ENCODE data around the gene SH3GL2.

The SH3GL2 gene

DNA sequence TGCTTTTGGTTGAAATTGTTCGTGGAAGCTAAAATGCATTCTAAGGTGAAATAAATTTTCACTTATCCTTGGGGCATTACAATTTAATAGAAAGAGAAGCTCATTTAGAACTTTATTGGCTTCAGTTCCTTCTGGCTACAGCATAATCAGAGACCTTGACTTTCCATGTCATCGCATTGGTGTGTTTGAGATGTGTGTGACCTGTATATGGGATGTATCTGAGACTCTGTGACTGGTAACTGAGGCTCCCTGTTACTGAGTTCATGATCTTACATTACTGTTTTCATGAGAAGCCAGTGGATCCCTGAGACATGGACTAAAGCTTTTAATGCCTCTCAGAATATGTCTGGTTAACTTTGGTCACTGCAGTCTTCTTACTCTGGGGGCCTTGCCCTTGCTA lies 32.5 kb downstream of the SH3GL2 start:
- no peak for DNase-seq (ENCODE audit: low spot score)

DNA sequence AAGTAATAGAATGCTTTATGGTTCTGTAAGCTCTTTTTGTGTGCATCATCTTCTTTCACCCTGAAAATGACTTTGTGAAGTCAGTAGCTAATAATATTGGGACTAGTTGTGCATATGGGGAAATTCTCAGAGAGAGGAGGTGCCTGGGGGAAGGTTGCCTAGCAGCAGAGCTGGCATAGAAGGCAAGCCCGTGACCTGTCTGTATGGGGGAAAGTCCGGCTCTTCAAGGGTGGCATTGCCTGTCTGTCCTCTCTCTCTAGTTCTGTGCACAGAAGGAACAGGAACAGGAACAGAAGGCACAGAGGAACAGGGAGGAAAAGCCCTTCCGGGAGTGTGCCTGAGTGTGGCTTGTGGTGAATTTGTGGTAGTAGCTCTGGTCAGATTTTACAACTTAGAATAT lies 33.1 kb downstream of the SH3GL2 start:
- no peak for DNase-seq (ENCODE audit: low spot score)

DNA sequence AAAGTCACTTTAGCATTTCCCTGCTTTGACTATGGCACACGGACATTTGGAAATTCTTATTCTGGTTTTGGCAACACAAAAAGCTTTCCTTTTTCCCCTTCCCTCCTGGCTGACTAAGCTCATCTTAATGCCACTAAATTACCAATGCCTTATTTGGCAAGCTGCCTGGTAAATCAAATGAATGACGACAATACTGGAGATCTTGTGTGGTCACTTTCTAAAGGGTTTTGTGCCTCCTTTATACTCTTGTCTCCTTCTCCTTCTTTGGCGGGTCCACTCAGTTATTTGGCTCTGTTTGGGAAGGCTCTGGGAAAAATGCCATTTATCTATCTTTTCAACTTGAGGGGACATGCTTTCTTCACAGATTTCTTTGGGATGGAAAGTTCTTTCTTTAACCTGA lies 34.9 kb downstream of the SH3GL2 start:
- DNase-seq (ENCODE audit: low spot score), result peak; percentile 20

DNA sequence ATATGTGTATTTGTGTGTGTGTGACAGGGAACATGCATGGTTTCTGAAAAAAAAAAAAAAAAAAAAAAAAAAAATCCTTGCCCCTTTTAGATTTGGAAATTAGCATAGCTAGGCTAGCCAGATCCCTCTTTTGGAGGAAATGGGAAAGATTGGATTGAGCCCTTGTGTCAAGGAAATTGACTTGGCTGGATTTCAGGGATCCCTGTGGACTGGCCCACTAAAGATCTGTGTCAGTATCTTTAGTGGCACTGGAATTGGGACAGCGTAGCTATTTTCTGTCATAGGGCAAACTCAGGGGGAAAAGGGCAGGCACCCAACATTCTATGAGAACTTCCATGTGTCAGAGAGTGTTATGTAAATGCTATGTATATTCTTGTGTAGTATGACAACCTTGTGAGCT lies 35.4 kb downstream of the SH3GL2 start:
- DNase-seq (ENCODE audit: low spot score), result no peak

DNA sequence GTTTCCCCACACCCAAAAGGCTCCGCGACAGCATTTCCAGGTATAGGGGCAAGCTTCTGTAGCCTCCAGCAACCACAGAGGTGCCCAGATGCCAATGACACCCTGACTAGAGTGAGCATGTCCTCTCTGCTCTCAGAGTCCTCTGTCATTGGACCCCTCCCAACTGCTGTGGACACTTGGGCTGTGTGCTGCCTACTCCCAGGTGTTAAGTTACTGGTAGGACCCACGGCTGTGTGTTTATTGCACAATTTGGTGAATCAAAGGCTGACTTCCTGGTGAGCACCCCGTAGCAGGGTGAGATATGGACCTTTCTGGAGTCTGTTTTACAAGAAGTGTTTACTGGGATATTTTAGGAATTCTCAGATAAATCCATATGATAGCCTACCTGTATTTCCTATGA lies 36.0 kb downstream of the SH3GL2 start:
- no peak for DNase-seq (ENCODE audit: low spot score)

DNA sequence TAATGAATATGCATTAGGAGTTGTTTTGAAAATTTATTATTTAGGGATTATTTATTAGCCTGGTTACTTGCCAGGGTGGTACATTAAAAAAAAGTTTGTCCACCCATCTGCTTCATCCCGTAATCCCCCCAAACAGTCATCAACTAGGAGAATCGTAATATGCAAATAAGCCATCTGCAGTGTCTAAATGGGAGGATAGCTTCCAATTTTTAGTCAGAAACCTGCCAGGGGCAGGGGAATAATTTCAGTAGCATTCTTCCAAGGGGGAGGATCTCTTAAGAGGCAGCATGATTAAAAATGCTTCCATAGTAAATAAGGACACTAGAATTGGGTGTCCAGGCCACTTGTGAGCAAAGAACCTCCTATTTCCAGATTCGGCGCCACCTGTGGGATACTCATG lies 43.3 kb downstream of the SH3GL2 start:
- no peak for DNase-seq (ENCODE audit: low spot score)

DNA sequence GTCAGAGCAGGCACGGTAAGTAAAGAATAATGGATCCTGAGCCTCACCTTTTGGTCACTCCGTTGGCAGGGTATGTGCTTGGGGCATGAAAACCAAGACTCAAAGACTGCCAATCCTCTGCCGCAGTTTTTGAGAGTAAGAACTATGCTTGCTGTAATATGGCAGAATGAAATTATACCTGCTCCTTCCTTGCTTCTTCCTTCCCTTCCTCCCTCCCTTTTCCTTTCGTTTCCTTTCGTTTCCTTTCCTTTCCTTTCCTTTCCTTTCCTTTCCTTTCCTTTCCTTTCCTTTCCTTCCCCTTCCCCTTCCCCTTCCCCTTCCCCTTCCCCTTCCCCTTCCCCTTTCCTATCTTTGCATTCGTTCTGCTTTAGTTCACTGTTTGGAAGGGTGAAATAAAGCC lies 43.9 kb downstream of the SH3GL2 start:
- no peak for DNase-seq (ENCODE audit: low spot score)

DNA sequence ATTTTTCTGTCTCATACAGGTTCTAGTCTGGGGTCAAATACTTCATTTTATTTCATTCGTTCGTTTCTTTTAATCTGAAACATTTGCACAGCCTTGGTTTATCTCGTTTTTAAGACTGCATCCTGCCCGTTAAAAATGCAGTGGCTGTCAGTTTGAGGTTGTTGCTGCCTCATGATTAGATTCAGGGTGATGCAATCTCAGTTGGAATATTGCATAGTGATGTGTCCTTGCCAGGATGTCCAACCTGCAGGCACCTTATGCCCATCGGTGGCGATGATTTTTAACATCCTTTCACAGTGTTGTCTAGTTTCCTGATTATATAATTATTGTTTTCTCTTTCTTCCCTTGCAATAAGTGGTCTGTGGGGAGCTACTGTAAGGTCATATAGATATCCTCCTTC lies 45.1 kb downstream of the SH3GL2 start:
- no peak for DNase-seq (ENCODE audit: low spot score)

DNA sequence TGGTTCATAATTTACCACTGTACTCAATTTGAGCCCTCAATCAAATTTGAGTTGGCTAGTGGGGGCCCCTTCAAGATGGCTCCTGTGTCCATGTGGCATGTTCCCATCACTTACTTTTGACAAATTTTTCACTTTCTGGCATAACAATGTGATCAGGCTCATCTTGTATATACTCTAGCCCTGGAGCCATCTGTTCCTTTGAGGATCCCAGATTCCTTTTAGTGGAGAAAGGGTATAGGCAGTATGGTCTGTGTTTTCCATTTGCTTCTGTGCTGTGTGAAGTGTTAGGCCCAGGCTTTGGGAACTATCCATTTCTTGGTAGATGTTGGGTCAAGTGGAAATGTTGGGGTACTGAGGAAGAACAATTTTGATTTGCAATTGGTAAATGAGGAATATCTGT lies 45.7 kb downstream of the SH3GL2 start:
- DNase-seq (ENCODE audit: low spot score), result no peak

DNA sequence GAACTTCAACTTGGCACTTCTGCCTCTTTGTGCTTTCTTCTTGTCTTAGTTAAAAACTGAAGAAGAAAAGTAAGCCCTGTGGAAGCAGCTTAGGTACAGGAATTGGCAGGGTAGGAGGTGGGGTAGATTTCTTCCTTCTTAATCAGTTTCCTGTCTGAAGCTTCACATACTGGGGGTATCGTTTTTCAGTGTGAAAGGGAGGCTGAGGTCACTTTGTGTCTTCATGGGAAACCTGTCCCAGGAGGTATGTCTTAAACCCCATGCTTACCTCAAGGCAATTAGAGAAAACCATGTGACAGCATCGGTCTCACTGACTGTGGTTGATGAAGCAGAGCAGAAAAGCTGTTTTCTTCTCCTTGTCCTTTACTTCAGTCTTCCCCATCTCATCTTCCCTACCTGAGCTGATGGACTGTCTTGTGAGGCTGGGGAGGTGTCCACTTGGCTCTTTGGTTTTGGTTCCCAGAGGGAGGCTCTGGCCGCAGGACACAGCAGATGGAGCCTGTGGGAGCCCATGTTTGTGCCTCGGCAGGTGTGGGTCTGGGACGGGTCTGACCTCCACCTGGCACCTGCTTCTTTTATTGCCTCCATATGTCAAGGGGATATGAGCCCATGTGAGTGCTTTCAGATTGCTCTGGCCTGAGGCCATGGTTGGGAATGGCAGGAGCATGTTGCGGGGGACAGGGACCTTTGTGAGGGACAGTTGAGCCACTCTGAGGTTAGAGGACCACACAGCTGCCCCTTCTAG lies 47.0 kb downstream of the SH3GL2 start:
- no peak for DNase-seq (ENCODE audit: low spot score)

DNA sequence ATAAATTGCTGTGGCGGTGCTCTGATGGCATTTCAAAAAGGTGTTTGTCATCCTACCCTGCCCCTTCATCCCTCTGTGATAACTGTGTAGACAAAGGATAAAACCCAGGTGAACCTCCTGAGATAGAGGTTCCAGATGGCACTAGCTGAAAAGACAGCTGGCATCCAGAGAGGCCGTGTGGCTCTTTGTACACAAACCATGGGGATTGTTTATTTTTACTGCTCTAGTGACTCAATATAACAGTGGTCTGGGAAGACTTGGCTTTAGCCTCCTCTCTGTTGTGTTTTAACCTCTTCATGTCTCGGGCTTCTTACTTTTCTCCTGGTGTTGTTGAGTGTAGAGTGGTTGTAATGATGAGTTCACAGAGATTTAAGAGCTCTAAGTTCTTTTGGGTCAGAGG lies 48.8 kb downstream of the SH3GL2 start:
- DNase-seq (ENCODE audit: low spot score), result no peak

DNA sequence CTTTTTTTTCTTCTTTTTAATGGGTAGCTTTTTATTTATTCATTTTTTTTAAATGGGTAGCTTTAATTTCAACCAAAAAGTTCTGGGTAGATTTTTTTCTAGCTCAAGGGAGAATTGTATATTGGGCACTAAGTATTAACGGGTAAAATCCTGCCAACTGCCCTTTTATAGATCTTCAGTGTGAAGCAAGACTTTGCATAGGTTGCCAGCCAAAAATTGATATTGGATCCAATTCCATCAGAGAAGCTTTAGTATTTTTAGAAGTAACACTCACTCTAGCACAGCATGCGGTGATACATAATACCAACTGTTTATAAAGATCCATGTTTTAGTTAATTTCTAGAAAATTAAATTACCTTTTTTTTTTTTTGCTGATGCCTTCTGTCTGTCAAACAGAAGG lies 49.8 kb downstream of the SH3GL2 start:
- no peak for DNase-seq (ENCODE audit: low spot score)

DNA sequence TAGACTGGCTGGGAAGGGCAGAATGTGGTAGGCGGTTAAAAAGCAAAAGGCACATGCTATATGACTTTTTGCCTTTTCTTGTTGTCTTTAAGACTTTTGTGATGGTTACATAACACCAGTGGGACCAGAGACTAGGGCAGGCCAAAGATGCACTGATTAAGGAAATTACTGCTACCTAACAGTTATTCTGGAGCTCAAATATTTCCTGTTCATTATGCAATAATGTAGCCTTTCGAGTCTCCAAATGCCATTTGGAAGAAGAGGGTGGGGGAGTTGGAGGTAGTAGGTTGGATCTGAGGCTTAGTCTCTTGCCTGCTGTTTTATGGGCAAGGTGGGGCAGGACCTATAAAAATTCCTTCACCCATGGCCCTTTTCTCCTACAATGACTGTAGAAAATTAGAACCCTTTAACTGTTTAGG lies 51.7 kb downstream of the SH3GL2 start:
- no peak for DNase-seq (ENCODE audit: low spot score)

DNA sequence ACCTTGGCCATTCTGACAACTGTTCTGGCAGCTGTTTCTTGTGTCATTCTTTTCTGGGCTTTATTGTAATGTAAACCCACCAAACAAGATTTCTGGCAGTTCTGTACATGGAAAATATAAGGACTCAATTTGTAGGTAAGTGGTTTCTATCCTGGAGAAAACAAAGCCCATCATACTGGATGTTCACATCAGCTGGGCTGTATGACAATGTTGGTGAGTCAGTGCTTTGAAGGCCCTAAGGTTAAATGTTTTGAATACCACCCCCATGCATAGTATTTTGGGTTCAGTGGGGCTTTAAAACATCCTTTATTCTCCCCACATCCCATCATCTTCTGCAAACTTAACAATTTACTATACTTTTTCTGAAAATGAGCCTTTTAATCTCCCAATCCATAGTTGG lies 52.5 kb downstream of the SH3GL2 start:
- DNase-seq (ENCODE audit: low spot score), result no peak

DNA sequence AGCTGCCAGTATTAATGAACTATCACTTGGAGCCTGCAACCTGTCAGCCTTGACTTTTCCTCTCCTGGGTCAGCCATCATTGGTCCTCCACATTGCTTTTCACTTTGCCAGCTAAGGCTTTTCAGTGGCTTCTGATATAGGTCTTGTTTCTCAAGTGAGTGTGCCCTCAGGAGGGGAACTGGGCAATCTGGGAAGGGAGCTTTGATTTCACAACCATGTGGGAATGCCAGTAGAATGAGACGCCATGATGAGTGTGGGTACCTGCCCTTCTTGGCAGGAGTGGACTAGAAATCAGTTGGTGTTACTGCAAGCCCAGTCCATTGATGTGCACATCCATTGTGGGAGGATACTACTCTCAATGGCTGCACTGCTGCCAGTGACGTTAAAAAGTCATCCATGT lies 54.1 kb downstream of the SH3GL2 start:
- no peak for DNase-seq (ENCODE audit: low spot score)

DNA sequence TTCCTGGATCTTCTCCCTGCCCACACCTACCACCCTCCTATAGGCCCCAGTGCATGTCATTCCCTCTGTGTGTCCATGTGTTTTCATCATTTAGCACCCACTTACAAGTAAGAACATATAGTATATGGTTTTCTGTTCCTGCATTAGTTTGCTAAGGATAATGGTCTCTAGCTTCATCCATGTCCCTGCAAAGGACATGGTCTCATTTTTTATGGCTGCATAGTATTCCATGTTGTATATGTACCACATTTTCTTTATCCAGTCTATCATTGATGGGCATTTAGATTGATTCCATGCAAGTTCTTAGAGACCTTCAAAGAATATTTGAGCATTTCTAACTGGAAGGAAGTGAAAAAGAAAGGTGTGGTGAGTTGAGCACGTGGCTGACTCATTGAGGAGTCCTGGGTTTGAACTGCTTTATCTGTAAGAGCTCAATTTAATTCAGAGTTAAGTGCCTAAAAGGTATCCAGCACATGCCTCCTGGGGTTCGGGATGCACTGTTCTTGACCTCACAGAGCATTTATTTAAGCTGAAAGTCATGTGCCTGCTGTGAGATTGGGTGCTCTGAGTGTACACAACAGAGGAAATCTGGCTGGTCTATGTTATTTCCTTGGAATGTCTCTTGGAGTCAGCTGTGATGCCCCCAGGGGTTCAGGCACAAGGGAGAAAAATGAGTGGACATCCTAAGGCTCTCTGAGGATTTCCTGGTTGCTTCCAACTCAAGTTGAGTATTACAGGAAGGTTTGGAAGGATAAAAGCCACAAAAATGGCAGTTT lies 56.4 kb downstream of the SH3GL2 start:
- no peak for DNase-seq (ENCODE audit: low spot score)

DNA sequence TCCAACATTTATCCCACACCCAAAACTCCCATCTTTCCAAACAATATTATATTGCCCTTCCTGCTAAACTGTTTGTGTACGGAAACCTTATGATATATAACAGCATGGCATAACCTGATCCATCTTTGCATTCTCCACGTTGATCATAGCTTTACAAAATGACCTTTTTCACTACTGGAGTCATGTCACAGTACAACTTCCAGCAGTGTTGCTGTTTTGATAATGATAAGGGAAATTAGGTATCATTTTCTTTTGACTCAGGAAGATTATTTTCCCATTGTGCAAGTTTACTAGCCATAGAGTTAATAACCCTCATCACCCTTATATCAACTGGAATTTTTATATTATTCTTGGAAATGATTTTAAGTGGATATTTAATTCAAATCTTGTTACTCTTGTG lies 57.5 kb downstream of the SH3GL2 start:
- DNase-seq (ENCODE audit: low spot score), result no peak

DNA sequence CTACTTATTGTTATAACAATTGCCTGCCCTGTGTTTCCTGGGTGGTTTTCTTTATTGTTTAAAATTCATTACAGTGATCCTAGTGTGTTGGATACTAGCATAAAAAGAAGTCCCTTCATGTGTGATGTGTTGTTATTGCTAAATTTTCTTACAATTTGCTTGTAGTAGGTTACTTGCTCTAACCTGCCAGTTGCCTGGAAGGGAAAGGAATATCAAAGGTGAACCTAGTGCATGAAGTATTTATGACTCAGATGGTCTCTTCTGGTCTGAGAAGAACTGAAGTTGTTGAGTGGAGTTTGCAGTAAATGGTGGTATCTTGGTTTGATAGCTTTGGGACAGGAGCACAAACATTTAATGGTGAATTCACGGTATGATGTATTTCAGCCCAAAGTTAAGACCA lies 58.0 kb downstream of the SH3GL2 start:
- DNase-seq (ENCODE audit: low spot score), result no peak

DNA sequence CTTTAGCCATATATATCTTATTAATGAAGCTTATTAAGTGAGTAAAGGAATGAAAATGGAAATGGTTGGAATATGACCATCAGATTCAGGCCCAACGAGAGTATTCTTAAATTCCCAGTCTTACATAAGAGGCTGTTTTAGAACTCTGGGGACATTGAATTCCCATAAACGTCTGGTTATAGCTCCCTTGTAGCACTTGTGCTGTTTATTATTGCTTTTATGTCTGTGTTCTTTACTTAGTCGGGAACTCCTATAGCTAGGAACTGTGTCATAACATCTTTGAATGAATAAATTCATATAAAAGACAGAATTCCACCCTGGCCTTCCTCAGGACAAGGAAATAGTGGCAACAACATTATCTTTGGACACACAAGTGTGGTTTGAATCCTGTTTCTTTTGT lies 58.4 kb downstream of the SH3GL2 start:
- DNase-seq (ENCODE audit: low spot score), result no peak

DNA sequence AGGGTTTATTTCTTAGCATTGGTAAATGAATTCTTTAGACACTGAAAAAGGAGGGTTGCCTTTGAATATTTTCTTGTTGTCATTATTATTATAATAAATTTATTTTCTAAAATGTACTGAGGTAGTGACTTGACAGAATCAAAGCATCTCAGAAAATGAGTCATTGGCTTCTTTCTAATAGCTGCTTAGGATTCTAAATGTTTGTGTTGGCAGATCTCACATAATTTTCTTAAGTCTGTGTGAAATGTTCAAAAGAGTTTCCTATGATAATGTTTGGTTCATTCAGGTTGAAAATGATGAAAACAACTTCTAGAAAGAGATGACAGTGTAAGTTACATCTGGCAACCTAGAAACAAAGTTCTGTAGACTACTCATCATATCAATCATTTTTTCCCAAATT lies 69.7 kb downstream of the SH3GL2 start:
- no peak for DNase-seq (ENCODE audit: low spot score)

DNA sequence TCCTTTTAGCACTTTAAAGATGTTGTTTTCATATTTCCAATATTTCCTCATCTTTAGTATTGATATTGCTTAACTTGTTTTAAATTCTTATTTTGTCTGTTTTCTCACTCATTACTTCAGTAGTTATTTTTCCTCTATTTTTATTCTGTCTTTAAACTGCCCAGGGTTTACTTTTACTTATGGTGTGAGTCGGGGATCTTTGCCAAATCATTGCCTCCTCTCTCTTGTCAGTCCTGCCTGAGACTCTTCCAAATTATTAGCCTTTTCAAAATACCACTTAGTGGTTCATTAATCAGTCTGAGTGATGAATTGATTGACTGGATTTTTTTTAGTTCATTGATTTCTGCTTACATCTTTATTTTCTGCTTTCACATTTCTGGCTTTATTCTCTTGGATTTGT lies 72.9 kb downstream of the SH3GL2 start:
- no peak for DNase-seq (ENCODE audit: low spot score)

DNA sequence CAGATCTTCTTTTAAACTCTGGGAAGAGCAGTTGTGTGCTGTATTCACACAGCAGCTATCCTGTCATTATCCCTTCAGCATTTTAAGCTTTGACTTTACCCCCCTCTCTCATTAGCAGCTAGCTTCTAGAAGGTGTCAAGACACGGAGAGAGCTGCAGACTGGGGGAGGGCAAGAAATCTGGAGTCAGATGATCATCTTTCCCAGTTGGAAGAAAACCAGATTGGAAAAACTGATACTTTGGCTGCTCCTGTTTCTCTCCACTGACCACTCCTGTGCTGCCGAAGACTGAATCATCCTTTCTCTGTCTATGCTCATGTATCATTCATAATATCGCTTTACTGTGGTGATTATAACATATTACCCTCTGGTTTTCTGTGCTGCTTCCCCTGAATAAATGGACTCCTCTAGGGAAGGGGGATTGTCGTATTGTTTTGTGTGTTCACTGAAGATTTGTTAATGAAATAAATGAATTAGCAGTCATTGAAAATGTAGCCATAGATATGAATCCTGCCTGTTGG lies 75.1 kb downstream of the SH3GL2 start:
- no peak for DNase-seq (ENCODE audit: low spot score)

DNA sequence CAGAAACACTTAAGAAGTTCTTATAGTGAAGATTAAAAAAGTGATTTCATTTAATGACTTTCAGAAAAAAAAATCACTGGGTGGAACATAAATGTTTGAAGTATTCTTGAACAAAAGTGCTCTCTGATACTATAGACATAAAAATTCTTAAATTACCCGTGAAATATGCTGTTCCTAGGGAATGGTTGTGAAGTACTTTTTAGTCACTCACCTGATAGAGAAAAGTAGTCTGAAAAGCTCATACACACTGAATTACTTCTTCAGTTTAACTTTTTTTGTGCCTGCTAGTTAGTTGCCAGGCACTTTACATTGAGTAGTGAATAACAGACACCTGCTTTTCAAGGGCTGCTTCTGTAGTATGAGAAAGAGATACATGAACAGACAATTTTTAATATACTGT lies 78.0 kb downstream of the SH3GL2 start:
- no peak for DNase-seq (ENCODE audit: low spot score)

DNA sequence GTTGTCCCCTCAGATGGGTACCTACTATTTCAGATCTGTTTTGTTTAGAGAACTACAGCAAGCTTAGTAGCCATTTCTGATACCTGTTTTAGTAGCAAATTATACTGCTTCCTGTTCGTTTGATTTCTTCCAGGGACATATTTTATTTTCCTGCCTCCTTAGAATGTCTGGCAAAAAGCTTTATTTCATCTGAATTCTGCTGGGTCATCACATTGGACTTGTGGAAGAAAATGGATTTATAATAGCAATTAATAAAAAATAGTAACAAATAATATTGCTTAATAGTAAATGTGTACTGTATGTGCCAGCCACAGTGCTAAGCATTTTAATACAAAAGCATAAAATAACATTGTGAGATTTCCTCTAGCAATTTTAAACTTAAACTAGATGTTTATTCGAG lies 79.4 kb downstream of the SH3GL2 start:
- DNase-seq (ENCODE audit: low spot score), result no peak

Measured in RKO (cell line).